K562 (cell line): ENCODE results near the gene NOLC1. TPM values are rescaled to one million over a fixed set of nuclear protein-coding genes. Genes with fewer than 3 reads are reported as not detected.
A peak's percentile ranks its signal among the peaks of the same experiment; 100 is the strongest.

Experiments
- ARNT ChIP-seq, 2 experiments: fragments of 450-650 bp; IDR thresholded peaks; 2 replicates each; pipeline ENCODE4 v1.6.1; 2016; ENCODE audit warnings: mild to moderate bottlenecking in 1 of 2
- CHCHD3 ChIP-seq: fragments of 250-450 bp; sonication (Bioruptor Pico); IDR thresholded peaks from 2 replicates; pipeline ENCODE4 v2.1.2; 2022; ENCODE audit warnings: mild to moderate bottlenecking
- COPS2 ChIP-seq: fragments of 450-650 bp; conservative IDR thresholded peaks from 2 replicates; pipeline ENCODE4 v1.6.1; 2016; ENCODE audit warnings: mild to moderate bottlenecking, moderate library complexity
- E4F1 ChIP-seq: fragments of 250-450 bp; sonication (Bioruptor Pico); IDR thresholded peaks from 2 replicates; pipeline ENCODE4 v1.5.0; 2021; ENCODE audit warnings: mild to moderate bottlenecking, borderline replicate concordance
- HDGF ChIP-seq: fragments of 450-650 bp; IDR thresholded peaks from 2 replicates; pipeline ENCODE4 v1.6.1; 2016
- KDM4B ChIP-seq, 2 experiments: fragments of 450-650 bp in 1 of 2; sonication (generic) in 1 of 2; IDR thresholded peaks; 2 replicates each; pipeline ENCODE4 v1.6.1; 2016 to 2017; ENCODE audit warnings: borderline replicate concordance in 2 of 2, antibody characterized with exemption in 1 of 2, low read depth in 1 of 2, mild to moderate bottlenecking in 1 of 2
- NFYB ChIP-seq: IDR thresholded peaks from 2 replicates; pipeline ENCODE4 v1.6.1; 2011; ENCODE audit warnings: mild to moderate bottlenecking, moderate library complexity; ENCODE audit not compliant: insufficient read length; ENCODE audit errors: extremely low read depth
- SAFB ChIP-seq: fragments of 200-400 bp; formaldehyde crosslinking; IDR thresholded peaks from 2 replicates; pipeline ENCODE4 v1.6.1; 2017; ENCODE audit warnings: low read depth, low read length, borderline replicate concordance
- SIX5 ChIP-seq, 2 experiments: IDR thresholded peaks; 2 replicates each; pipeline ENCODE4 v1.6.1; 2011; ENCODE audit warnings: low read length in 2 of 2, borderline replicate concordance in 1 of 2, low read depth in 1 of 2, mild to moderate bottlenecking in 1 of 2, moderate library complexity in 1 of 2; ENCODE audit not compliant: insufficient read depth in 1 of 2
- TARDBP ChIP-seq: fragments of 450-650 bp; IDR thresholded peaks from 2 replicates; pipeline ENCODE4 v1.6.1; 2016
- TCF7 ChIP-seq: sonication (generic); IDR thresholded peaks from 2 replicates; pipeline ENCODE4 v1.6.1; 2016; ENCODE audit warnings: antibody characterized with exemption, borderline replicate concordance
- YY1 ChIP-seq, 3 experiments: IDR thresholded peaks; 2 replicates each; pipeline ENCODE4 v1.6.1; 2011; ENCODE audit warnings: low read length in 2 of 3, mild to moderate bottlenecking in 2 of 3, moderate library complexity in 2 of 3, borderline replicate concordance in 1 of 3, control low read depth in 1 of 3, low read depth in 1 of 3; ENCODE audit not compliant: insufficient read depth in 3 of 3, insufficient replicate concordance in 2 of 3, control insufficient read depth in 1 of 3, insufficient read length in 1 of 3; ENCODE audit errors: extremely low read depth in 1 of 3
- ZC3H8 ChIP-seq: fragments of 450-650 bp; IDR thresholded peaks from 2 replicates; pipeline ENCODE4 v1.6.1; 2017
- ZNF133 ChIP-seq: fragments of 250-450 bp; sonication (Bioruptor Pico); IDR thresholded peaks from 2 replicates; pipeline ENCODE4 v1.4.0; 2020; ENCODE audit warnings: mild to moderate bottlenecking
- ZNF282 ChIP-seq: sonication (generic); formaldehyde crosslinking; IDR thresholded peaks from 2 replicates; pipeline ENCODE4 v1.8.1; 2023; ENCODE audit warnings: missing genetic modification reagents
- ZNF764 ChIP-seq: fragments of 250-450 bp; sonication (Bioruptor Pico); IDR thresholded peaks from 2 replicates; pipeline ENCODE4 v1.4.0; 2020; ENCODE audit warnings: low read depth, mild to moderate bottlenecking, moderate library complexity
- polyA plus RNA-seq, 8 experiments: library from polyadenylated mRNA; depleted of rRNA in 4 of 8; stranded (reverse) in 5 of 8; unstranded in 3 of 8; fragments of >200 nt; fragmentation: Nextera tagmentation in 2 of 8; fragmentation: Illumina TruSeq in 1 of 8; extraction: Ambion mirVana in 2 of 8; extraction: Trizol in 1 of 8; gene quantifications; 2 replicates each; pipeline versions ENCODE4 v1.2.1 to v1.2.3, GENCODE V29; 2011 to 2014; ENCODE audit warnings: inconsistent platforms in 1 of 8, missing spikeins in 1 of 8
- total RNA-seq, 7 experiments: library from RNA; depleted of rRNA in 6 of 7; stranded (reverse); fragments of >200 nt in 6 of 7; fragmentation: Illumina TruSeq in 2 of 7; extraction: Trizol in 2 of 7; gene quantifications; 2 replicates each; pipeline versions ENCODE4 v1.2.1 to v1.2.3, GENCODE V29; 2011 to 2021; ENCODE audit warnings: low replicate concordance in 1 of 7
- TF ChIP-seq, protein P1 (sequence below): IDR thresholded peaks from 3 replicates; pipeline ENCODE4 v1.6.1; 2011; ENCODE audit warnings: borderline replicate concordance, mild to moderate bottlenecking, moderate library complexity; ENCODE audit not compliant: insufficient read length; ENCODE audit errors: extremely low read depth

Gene NOLC1
- total and polyA plus RNA-seq, 9 of the 15 experiments (the other 6 are each of a cell fraction or from before 2014, with no cell fraction given), result 102 to 310 (median 165) TPM

- TF ChIP-seq SIX5 (IDR thresholded peaks at IDR 0.05; ENCODE audit: borderline replicate concordance in 1 of 2, insufficient read depth in 1 of 2, low read depth in 1 of 2, low read length in 2 of 2) (no peak), SAFB (no peak), ARNT (IDR thresholded peaks at IDR 0.05) (peak; percentile 17 to 52; a peak in 2 of 4 replicates), ZC3H8 (no peak), CHCHD3 (no peak), YY1 (IDR thresholded peaks at IDR 0.05; ENCODE audit: borderline replicate concordance in 1 of 3, control insufficient read depth in 1 of 3, extremely low read depth in 1 of 3, insufficient read depth in 3 of 3, insufficient read length in 1 of 3, insufficient replicate concordance in 2 of 3, low read depth in 1 of 3, low read length in 2 of 3) (no peak), E4F1 (CRISPR knock-in tag) (no peak), ZNF764 (CRISPR knock-in tag) (no peak), KDM4B (IDR thresholded peaks at IDR 0.05; ENCODE audit: borderline replicate concordance in 2 of 2, low read depth in 1 of 2) (no peak), ZNF282 (CRISPR knock-in tag) (no peak), NFYB (no peak), HDGF (no peak), TARDBP (no peak), COPS2 (no peak), ZNF133 (CRISPR knock-in tag) (no peak), TCF7 (no peak)
- TF ChIP-seq, protein P1, sequence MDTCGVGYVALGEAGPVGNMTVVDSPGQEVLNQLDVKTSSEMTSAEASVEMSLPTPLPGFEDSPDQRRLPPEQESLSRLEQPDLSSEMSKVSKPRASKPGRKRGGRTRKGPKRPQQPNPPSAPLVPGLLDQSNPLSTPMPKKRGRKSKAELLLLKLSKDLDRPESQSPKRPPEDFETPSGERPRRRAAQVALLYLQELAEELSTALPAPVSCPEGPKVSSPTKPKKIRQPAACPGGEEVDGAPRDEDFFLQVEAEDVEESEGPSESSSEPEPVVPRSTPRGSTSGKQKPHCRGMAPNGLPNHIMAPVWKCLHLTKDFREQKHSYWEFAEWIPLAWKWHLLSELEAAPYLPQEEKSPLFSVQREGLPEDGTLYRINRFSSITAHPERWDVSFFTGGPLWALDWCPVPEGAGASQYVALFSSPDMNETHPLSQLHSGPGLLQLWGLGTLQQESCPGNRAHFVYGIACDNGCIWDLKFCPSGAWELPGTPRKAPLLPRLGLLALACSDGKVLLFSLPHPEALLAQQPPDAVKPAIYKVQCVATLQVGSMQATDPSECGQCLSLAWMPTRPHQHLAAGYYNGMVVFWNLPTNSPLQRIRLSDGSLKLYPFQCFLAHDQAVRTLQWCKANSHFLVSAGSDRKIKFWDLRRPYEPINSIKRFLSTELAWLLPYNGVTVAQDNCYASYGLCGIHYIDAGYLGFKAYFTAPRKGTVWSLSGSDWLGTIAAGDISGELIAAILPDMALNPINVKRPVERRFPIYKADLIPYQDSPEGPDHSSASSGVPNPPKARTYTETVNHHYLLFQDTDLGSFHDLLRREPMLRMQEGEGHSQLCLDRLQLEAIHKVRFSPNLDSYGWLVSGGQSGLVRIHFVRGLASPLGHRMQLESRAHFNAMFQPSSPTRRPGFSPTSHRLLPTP, result no peak
Measured at GRCh38 chr10:102112210-102112817, 39.9 kb upstream of the NOLC1 start (continued).
